IPS DF 6.9 (cell line): ENCODE data around the gene ASB10.

Experiments used
- DNase-seq: peaks from one replicate; pipeline ENCODE4 v3.0.0-alpha.2; 2013; ENCODE audit warnings: low read depth, low spot score
- H3K27ac ChIP-seq: one replicate; pipeline ENCODE4 v1.5.1; 2013; ENCODE audit warnings: low read length, control low read depth
- H3K27me3 ChIP-seq: 2 replicates; pipeline ENCODE4 v1.6.1; 2013; ENCODE audit warnings: mild to moderate bottlenecking, low read length; ENCODE audit not compliant: control insufficient read depth, insufficient read depth
- H3K36me3 ChIP-seq: 2 replicates; pipeline ENCODE4 v1.6.1; 2013; ENCODE audit warnings: low read length; ENCODE audit not compliant: control insufficient read depth, insufficient read depth
- H3K4me1 ChIP-seq: 2 replicates; pipeline ENCODE4 v1.6.1; 2013; ENCODE audit warnings: low read length; ENCODE audit not compliant: control insufficient read depth, insufficient read depth
- H3K4me3 ChIP-seq: 2 replicates; pipeline ENCODE4 v1.5.1; 2013; ENCODE audit warnings: mild to moderate bottlenecking, low read length
- H3K9me3 ChIP-seq: 2 replicates; pipeline ENCODE4 v1.6.1; 2013; ENCODE audit warnings: low read length, inconsistent platforms; ENCODE audit not compliant: control insufficient read depth, insufficient read depth
- WGBS: extraction: QIAGEN DNeasy Blood & Tissue Kit; methylation state at CpG from one replicate; pipeline ENCODE4 v1.1.7; 2013; ENCODE audit warnings: mixed read lengths, missing lambda C conversion rate; ENCODE audit not compliant: insufficient read length, insufficient coverage; 5-methylcytosine and 5-hydroxymethylcytosine counted together

Gene ASB10

DNA sequence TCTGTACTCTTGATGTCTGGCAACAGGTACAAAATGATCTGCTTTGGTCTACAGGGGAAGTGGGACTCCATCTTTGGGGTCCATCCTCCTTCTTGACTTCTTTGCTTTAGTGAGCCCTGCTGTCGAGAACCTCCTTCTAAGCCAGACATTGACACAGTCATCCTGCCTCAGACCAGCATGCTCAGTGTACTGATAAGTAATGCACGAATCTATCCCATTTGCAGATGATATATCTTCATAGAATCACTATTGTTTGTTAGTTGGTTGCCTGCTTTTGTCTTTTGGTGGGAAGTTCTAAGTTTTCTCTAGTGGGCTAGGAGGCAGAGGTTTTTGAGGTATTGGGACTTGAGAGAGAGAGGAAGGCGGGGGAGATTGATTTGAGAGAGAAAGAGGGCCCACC is 14.3 kb upstream of the ASB10 start:
- H3K27ac ChIP-seq, result no peak overlapping the region
- WGBS, result 100% methylated on average over 1 of the region's 3 CpGs
- no peak overlapping the region for H3K4me3 ChIP-seq
- no peak for DNase-seq
- no peaks in the 10 kb centered on the region for H3K27me3 ChIP-seq
- H3K9me3 ChIP-seq, result no peaks in the 10 kb centered on the region
- H3K36me3 ChIP-seq, result no peaks in the 10 kb centered on the region
- H3K4me1 ChIP-seq, result 0 out of 2 replicates have a peak, but pooled peaks cover 1% of the 10 kb centered on the region

DNA sequence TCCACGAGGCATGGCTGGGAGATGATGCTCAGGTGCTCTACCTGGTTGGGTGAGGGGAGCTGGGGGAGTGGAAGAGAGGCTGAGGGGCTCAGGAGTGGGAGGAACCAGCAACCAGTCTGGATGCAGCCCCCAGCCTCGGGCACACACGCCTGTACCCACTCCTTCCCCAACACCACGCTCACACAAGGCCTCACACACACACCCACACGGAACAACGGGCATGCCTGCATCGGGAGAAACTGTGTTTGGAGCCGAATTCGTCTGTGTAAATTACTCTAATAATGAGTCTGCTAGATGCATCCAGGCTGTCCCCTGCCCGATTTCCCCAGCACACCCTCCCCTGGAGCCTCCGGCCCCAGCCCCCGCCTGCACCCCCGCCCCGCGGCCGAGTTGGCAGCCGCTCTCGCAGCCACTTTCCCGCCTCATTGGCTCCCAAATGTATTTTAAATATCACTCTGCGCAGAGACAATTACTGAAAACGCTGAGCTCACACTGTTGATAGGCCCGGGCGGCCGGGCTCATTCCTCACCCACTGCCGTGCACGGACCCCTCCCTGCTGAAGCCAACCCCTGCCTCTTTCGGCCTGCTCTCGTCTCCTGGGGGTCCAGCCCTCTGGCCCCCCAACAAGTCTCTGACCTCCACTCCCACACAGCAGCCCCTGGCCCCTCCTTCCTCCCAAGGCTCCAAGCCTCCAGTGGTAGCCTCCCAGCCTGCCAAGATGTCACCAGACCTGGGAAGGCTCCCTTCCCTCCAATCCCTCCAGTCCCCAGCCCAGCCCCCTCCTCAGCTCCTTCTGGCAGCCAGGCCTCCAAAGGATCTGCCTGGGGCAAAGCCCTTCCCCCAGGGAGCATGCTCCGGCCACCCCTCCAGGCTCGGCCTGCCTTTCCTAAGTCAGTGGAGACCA is 12.1 kb upstream of the ASB10 start:
- Histone ChIP-seq H3K27me3 (no peaks in the 10 kb centered on the region), H3K4me3 (no peak overlapping the region), H3K4me1 (peaks cover 6% of the 10 kb centered on the region; the same call in 1 of the 2 replicates), H3K36me3 (no peaks in the 10 kb centered on the region), H3K27ac (no peak overlapping the region), H3K9me3 (no peaks in the 10 kb centered on the region)
- DNase-seq, result no peak
- no CpG with 5 or more reads among the region's 30 CpGs for WGBS

DNA sequence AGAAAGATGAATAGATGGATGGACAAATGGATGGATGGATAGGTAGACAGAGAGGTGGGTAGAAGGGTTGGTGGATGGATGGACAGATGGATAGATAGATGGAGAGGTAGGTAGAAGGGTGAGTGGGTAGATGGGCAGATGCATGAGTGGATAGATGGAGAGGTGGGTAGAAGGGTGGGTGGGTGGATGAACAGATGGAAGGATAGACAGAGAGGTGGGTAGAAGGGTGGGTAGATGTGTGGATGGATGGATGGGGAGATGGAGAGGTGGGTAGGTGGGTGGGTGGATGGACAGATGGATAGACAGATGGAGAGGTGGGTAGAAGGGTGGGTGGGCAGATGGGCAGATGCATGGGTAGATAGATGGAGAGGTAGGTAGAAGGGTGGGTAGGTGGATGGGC is 10.9 kb upstream of the ASB10 start:
- H3K4me1 ChIP-seq, result peaks cover 6% of the 10 kb centered on the region; the same call in 1 of the 2 replicates
- no peak for DNase-seq
- H3K27ac ChIP-seq, result no peak overlapping the region
- no peaks in the 10 kb centered on the region for H3K9me3 ChIP-seq
- no peaks in the 10 kb centered on the region for H3K27me3 ChIP-seq
- no peaks in the 10 kb centered on the region for H3K36me3 ChIP-seq
- no peak overlapping the region for H3K4me3 ChIP-seq

DNA sequence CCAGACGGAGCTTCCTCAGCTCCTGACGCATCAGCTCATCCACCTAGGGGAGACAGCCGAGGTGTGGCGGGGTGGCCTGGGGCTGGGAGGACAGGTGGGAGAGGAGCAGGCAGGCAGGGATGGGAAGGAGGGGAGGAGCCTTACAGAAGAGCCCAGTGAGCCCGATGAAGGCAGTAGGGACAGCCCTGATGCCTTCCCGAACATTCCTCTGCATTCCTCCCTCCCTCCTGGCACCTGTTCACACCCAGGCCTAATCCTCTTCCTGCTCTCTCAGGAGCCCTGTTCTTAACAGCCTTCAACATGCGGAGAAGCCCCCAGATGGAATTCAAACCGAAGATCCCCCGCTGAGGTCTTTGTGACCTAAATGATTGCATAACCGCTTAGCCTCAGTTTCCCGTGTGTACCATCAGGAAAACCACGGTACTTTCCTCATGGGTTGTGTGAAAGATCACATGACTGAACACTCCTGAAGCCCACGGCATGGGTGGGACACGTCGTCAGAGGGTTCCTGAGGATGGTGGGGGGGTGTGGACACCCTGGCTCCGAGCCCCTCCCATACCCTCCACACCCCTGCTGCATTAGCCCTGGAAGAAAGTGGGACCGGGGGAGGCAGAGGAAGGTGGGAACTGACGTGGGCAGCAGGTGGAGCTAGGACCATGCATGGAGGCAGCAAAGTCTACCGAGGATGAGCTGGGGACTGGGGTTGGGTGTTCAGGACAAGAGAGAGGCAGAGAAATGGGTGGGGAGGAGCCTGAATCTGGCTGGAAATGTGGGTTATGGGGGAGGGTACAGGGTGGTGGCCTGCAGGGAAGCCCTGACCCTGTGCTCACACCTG is 8.8 kb upstream of the ASB10 start:
- Histone ChIP-seq H3K4me1 (peaks cover 6% of the 10 kb centered on the region; the same call in 1 of the 2 replicates), H3K27ac (no peak overlapping the region), H3K4me3 (no peak overlapping the region), H3K27me3 (no peaks in the 10 kb centered on the region), H3K36me3 (no peaks in the 10 kb centered on the region), H3K9me3 (no peaks in the 10 kb centered on the region)
- no peak for DNase-seq
- WGBS, result no CpG with 5 or more reads among the region's 19 CpGs

DNA sequence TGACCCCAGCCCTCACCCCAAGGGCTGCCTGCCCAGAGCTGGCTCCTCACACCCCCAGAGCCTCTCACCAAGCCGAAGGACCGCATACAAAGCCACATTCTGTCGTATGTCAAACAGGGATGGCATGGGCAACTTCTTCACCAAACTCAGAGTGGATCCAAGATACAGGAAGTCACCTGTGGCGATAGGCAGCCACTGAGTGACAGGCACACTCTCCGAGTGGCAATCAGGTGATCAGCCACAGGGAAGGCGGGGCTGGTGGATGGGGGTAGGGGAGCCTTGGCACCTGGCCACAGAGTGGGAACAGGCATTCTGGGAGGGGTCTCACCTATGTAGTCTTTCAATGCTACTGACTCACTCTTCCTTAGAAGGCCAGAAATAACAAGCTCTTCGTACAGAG is 7.1 kb upstream of the ASB10 start:
- WGBS, result no CpG with 5 or more reads among the region's 7 CpGs
- no peak for DNase-seq

DNA sequence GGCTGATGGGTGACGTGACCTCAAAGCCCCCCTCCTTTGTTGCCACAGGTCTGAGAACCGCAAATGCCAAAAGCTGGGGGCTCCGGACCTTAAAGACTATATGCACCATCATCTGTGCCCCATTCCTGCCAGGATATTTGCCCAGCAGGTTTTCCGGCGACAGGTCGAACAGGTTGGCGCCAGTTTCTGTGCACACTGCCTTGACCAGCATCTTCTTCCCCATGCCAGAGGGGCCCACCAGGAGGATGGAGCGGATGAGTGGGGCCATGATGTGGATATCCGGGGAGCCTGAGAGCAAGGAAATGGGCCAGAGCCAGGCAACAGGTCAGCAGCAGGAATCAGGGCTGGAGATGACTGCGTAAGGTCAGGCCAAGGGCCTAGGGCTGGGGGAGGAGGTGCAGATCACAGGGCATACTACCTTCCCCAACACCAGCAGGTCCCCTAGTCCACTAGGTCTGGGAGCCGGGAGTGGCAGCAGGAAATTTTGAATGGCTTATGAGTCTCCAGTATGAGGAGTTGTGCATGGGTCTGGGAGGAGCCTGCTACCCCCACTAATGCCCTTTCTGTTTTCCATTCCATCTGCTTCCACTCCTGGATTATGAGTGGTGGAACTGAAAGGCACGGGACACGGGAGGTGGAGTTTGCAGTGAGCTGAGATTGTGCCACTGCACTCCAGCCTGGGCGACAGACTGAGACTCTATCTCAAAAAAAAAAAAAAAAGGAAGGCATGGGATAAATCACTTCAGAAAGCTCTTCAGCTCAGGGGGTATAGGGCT is 6.3 kb upstream of the ASB10 start:
- H3K36me3 ChIP-seq, result no peaks in the 10 kb centered on the region
- no peak overlapping the region for H3K4me3 ChIP-seq
- WGBS, result no CpG with 5 or more reads among the region's 14 CpGs
- H3K27ac ChIP-seq, result no peak overlapping the region
- H3K4me1 ChIP-seq, result peaks cover 4% of the 10 kb centered on the region; the same call in 1 of the 2 replicates
- no peak for DNase-seq
- no peaks in the 10 kb centered on the region for H3K27me3 ChIP-seq
- no peaks in the 10 kb centered on the region for H3K9me3 ChIP-seq

More for the DNA sequence above, 7.1 kb upstream of the ASB10 start:
- H3K9me3 ChIP-seq, result no peaks in the 10 kb centered on the region
- no peaks in the 10 kb centered on the region for H3K27me3 ChIP-seq
- H3K36me3 ChIP-seq, result no peaks in the 10 kb centered on the region
- no peak overlapping the region for H3K4me3 ChIP-seq
- no peak overlapping the region for H3K27ac ChIP-seq
- peaks cover 6% of the 10 kb centered on the region; the same call in 1 of the 2 replicates for H3K4me1 ChIP-seq

DNA sequence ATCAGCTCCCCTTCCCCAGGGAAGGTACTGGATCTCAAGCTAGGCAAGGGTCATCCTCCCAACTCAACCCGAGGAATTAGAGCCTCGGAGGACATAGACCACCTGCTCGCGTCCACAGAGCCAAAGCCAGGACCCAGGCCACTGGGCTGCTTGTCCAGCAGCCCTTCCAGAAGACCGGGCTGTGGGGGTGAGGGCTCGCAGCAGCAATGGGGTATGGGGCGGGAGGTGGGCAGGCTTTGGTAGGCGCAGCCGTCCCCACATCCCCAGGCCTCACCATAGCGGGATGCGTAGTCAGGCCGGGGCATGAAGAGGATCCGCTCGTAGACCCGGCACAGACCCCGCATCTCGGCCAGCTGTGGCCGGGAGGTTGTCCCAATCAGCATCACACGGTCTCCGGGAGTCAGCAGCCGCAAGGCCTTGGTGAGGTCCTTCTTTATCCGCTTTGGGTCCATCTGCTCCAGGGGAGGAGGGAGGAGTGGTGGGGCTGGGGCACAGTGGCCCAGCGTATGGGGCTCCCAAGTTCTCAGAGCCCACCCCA is 5.0 kb upstream of the ASB10 start:
- Histone ChIP-seq H3K9me3 (no peaks in the 10 kb centered on the region), H3K27me3 (no peaks in the 10 kb centered on the region), H3K4me1 (peaks cover 4% of the 10 kb centered on the region; the same call in 1 of the 2 replicates), H3K4me3 (no peak overlapping the region), H3K36me3 (no peaks in the 10 kb centered on the region), H3K27ac (no peak overlapping the region)
- no CpG with 5 or more reads among the region's 23 CpGs for WGBS
- no peak for DNase-seq

DNA sequence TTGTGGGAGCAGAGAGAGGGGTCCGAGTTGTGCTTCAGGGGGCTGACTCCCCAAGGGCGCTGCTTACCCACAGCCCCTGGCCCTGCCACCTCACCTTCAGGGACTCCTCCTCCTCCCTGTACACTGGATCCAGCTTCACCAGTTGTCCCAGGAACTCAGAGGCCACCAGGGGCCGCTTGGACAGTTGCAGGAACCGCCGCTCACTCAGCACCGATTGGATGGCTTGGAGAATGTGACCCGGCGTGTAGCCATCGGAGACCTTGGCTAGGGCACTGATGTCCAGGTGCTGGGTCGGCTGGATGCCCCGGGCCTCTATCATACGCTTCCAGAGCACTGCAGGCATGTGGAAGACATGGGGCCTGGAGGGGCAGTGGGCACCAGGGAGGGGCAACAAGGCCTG is 4.5 kb upstream of the ASB10 start:
- no peak for DNase-seq
- Histone ChIP-seq H3K27me3 (no peaks in the 10 kb centered on the region), H3K9me3 (no peaks in the 10 kb centered on the region), H3K4me1 (peaks cover 4% of the 10 kb centered on the region; the same call in 1 of the 2 replicates), H3K36me3 (no peaks in the 10 kb centered on the region), H3K4me3 (no peak overlapping the region), H3K27ac (no peak overlapping the region)
- WGBS, result no CpG with 5 or more reads among the region's 12 CpGs

DNA sequence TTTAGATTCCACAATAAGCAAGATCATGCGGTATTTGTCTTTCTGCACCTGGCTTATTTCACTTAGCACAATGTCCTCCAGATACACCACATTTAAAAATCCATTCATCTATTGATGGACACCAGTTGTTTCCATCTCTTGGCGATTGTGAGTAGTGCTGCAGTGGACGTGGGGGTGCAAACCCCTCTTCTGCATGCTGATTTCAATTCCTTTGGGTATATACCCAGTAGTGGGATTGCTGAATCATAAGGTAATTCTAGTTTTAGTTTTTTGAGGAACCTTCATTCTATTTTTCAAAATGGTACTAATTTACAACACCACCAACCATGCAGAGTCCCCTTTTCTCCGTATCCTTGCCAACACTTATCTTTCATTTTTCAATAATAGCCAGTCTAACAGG is 2.0 kb upstream of the ASB10 start:
- no CpG with 5 or more reads among the region's 4 CpGs for WGBS
- H3K27ac ChIP-seq, result no peak overlapping the region
- DNase-seq, result no peak
- H3K27me3 ChIP-seq, result no peaks in the 10 kb centered on the region
- no peaks in the 10 kb centered on the region for H3K4me1 ChIP-seq
- H3K4me3 ChIP-seq, result no peak overlapping the region
- no peaks in the 10 kb centered on the region for H3K9me3 ChIP-seq
- no peaks in the 10 kb centered on the region for H3K36me3 ChIP-seq

DNA sequence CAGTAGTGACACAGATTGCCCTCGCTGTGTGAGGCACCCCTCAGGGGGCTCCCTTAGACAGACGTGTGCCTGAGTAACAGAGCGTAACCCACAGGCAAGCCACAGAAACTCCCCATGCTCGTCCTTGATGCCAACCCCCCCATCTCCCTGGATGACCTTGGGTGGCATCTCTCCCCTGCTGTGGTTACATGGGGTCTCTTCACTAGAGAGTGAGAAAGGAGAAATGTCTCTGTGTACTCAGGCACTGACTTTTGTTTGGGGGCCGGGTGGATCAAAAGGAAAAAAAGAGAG is 1.1 kb upstream of the ASB10 start:
- no peaks in the 10 kb centered on the region for H3K27me3 ChIP-seq
- WGBS, result no CpG with 5 or more reads among the region's 5 CpGs
- H3K9me3 ChIP-seq, result no peaks in the 10 kb centered on the region

More for the DNA sequence above, 1.1 kb upstream of the ASB10 start:
- no peaks in the 10 kb centered on the region for H3K36me3 ChIP-seq
- no peak for DNase-seq
- H3K4me1 ChIP-seq, result no peaks in the 10 kb centered on the region
- H3K4me3 ChIP-seq, result no peak overlapping the region
- H3K27ac ChIP-seq, result no peak overlapping the region
